ENCODE measurements around the gene CAST.

DNA sequence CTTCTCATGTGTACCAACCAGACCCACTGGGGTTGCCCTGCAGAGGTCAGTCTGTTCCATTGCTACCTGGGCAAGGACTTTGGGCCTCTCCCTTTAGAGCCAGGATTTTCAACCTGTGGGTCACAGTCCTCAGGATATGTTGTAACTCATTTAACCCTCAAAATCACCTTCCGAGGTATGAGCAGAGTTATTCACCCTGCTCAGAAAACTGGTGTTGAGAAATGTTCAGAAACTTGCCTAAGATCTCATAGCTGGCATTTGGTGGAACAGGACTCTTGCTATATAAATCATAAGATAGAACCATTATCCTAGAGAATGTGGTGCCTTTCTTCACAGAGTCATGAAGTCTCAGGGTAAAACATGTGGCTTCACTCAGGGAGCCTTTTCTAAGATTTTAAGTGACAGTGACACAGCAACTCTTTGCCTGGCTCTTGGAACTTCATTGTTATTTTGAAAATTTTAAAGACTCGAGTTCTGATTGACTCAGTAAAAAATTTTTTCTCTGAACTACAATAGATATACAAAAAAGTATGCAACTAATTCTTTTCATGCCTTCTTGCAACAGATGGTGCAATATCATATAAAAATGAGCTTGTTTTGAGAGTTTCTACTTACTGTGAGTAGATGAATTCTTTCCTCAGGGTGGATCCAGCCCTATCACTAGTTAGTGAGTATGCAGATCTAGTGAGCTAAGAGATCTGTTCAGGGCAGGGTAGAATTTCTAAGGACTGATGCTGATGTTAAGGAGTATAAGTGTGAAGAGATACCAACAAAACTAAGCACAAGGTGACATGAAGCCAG is 29.5 kb downstream of the CAST start:
- TF ChIP-seq ZNF274 (IDR thresholded peaks at IDR 0.05; ENCODE audit: low read depth, low read length): no peak
- no peak for TF ChIP-seq YY1 (IDR thresholded peaks at IDR 0.05; ENCODE audit: insufficient read depth, insufficient read length)
- no peak for TF ChIP-seq SUZ12 (IDR thresholded peaks at IDR 0.05; ENCODE audit: extremely low read depth, insufficient read depth, insufficient read length)

Measured in NT2/D1 (cell line).